Measurements from ENCODE around the gene SGCD.
A peak's percentile ranks its signal among the peaks of the same experiment; 100 is the strongest.

The SGCD gene

GRCh38 chr5:156799171-156799570, 472.2 kb downstream of the SGCD start:
- TF ChIP-seq, protein P1, sequence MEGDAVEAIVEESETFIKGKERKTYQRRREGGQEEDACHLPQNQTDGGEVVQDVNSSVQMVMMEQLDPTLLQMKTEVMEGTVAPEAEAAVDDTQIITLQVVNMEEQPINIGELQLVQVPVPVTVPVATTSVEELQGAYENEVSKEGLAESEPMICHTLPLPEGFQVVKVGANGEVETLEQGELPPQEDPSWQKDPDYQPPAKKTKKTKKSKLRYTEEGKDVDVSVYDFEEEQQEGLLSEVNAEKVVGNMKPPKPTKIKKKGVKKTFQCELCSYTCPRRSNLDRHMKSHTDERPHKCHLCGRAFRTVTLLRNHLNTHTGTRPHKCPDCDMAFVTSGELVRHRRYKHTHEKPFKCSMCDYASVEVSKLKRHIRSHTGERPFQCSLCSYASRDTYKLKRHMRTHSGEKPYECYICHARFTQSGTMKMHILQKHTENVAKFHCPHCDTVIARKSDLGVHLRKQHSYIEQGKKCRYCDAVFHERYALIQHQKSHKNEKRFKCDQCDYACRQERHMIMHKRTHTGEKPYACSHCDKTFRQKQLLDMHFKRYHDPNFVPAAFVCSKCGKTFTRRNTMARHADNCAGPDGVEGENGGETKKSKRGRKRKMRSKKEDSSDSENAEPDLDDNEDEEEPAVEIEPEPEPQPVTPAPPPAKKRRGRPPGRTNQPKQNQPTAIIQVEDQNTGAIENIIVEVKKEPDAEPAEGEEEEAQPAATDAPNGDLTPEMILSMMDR (IDR thresholded peaks at IDR 0.05; ENCODE audit: insufficient read depth, low read depth, low read length, missing control alignments) = no peak
- DNase-seq (ENCODE audit: low read depth) = no peak
- no peak overlapping the region for H3K4me3 ChIP-seq (ENCODE audit: low read length)

DNA sequence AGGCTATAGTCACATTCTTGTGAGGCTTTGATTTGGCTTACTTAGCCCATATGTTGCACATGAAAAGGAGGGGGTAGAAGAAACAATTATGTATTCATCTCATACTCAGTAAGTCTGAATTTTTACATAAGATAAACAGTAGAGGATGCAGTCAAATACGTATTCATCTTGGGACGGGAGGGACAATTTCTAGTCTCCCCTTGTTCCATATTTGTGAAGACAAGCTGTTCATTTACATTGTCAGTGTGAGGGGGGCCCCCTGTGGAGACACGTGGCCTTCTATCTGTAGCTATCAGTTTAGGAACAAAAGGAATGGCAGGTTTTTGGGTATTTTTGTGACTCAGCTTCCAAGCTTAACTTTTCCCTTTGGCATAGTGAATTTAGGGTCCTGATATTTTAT, 474.0 kb downstream of the SGCD start:
- TF ChIP-seq, protein P1 (IDR thresholded peaks at IDR 0.05; ENCODE audit: insufficient read depth, low read depth, low read length, missing control alignments) = no peak
- no peak overlapping the region for H3K4me3 ChIP-seq (ENCODE audit: low read length)
- DNase-seq (ENCODE audit: low read depth) = no peak

DNA sequence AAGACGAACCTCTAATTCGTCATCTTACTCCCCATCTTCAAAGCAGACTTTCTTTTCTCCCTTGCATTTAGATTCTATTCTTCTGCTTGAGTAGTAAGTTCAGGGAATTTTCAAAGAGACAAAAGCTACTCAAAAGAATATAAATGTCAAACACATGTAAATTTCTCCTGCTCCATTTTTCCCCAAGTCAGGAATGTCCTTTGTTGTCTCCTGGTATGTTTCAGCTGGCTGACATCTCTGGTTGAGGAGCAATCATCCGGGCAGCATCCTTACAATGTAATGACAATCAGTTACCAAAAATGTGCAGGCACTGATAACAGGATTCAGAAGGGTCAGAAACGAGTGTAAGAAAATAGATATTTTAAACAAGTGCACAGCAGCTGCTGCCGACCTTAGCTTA, 475.5 kb downstream of the SGCD start:
- TF ChIP-seq, protein P1 (IDR thresholded peaks at IDR 0.05; ENCODE audit: insufficient read depth, low read depth, low read length, missing control alignments) = no peak
- no peak for DNase-seq (ENCODE audit: low read depth)
- H3K4me3 ChIP-seq (ENCODE audit: low read length) = no peak overlapping the region

DNA sequence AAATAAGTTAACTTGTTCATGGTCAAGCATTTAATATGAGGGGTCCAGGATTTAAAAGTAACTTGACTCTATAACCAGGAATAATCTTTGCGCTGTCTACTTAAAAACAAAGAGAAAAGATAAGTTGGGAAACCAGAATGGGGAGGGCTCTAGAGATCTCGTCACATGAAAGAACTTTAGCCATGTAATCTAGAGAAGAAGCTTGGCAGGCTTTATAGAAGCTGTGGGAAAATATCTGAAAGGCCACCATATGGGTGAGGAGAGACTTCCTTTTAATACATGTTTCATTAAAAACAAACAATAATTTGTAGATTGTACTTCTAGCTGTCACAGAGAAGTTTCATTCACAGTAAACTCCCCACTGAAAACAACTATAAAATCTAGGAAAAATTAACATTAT, 476.4 kb downstream of the SGCD start:
- DNase-seq (ENCODE audit: low read depth) = no peak
- no peak overlapping the region for H3K4me3 ChIP-seq (ENCODE audit: low read length)
- TF ChIP-seq, protein P1 (IDR thresholded peaks at IDR 0.05; ENCODE audit: insufficient read depth, low read depth, low read length, missing control alignments) = no peak

DNA sequence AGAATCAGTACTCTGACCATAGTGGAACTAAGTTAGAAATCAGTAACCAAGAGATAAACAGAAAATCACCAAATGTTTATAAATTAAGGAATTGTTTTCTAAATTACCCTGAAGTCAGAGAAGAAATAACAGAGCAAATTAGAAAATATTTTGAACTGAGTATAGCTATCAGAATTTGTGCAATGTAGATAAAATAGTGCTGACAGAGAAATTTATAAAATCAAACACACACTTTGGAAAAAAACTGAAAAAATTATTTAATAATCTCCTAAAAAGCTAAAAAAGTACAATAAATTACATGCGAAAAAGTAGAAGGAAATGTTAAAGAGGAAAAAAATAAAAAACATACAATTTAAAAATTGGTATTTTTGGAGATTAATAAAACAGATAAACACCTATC, 486.0 kb downstream of the SGCD start:
- TF ChIP-seq, protein P1 (IDR thresholded peaks at IDR 0.05; ENCODE audit: insufficient read depth, low read depth, low read length, missing control alignments) = no peak
- no peak overlapping the region for H3K4me3 ChIP-seq (ENCODE audit: low read length)
- DNase-seq (ENCODE audit: low read depth) = no peak

DNA sequence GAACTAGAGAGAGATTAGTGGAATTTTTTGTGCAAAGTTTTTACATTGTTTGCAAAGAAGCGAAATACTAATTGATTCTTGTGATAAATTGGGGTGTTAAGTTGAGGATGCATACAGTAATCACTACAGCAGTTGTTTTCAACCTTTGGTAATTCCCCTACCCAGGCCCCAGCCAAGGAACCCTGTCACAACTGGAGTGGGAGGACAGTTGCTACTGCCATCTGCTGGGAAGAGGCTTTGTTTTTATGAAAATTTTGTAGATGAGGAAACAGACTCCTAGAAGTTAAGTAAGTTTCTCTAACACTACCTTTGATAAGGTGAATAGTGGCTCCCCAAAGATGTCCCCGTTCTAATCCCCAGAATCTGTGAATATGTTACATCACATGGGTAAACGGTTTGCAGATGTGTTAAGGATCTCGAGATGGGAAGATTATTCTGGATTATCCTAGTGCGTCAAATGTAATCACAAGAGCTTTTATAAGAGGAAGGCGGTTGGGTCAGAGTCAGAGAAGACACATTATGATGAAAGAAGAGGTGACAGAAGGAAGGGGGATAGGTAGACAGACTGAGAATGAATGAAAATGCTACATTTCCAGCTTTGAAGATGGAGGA, 489.1 kb downstream of the SGCD start:
- peak; percentile 9 for DNase-seq (ENCODE audit: low read depth)
- TF ChIP-seq, protein P1 (IDR thresholded peaks at IDR 0.05; ENCODE audit: insufficient read depth, low read depth, low read length, missing control alignments) = peak; percentile 25

More for the DNA sequence above, 489.1 kb downstream of the SGCD start:
- no peak overlapping the region for H3K4me3 ChIP-seq (ENCODE audit: low read length)

All from epithelial cell of esophagus (primary cell).